ENCODE measurements around the gene ENC1. TPM values are rescaled to one million over a fixed set of nuclear protein-coding genes. Genes with fewer than 3 reads are reported as not detected.

Gene ENC1
- polyA plus RNA-seq, 1 donor from 2014 or later: 2.7 TPM

DNA sequence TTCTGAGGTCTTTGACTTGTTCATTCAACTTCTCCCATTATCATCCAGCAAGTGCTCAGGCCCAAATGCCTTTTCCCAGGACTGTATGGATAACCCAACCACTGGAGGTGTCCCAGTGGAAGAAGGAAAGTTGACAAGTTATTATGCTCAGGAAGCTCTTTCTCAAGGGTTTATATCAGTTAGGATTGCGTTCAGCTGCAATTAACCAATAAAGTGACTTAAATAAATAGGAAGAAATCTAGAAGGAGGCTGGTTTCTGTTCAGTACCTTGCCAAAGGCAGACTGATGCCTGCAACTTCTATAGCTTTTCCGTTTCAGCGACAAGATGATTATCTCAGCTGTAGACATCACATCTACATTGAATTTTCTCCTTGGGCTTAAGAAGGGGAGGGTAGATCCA, 52.1 kb downstream of the ENC1 start:
- no peak overlapping the region for H3K4me3 Mint-ChIP-seq
- H3K9me3 Mint-ChIP-seq: no peaks in the 10 kb centered on the region
- H3K27ac Mint-ChIP-seq: no peak overlapping the region
- H3K4me1 Mint-ChIP-seq: peaks cover 0 to 7% (median 5%) of the 10 kb centered on the region in 3 donors
- H3K36me3 Mint-ChIP-seq: no peaks in the 10 kb centered on the region
- H3K27me3 Mint-ChIP-seq: peaks cover 5% of the 10 kb centered on the region

- H3K27ac Mint-ChIP-seq: no peak overlapping the region
- peaks cover 5% of the 10 kb centered on the region for H3K27me3 Mint-ChIP-seq
- H3K9me3 Mint-ChIP-seq: no peaks in the 10 kb centered on the region
- peaks cover 0 to 9% (median 5%) of the 10 kb centered on the region in 3 donors for H3K4me1 Mint-ChIP-seq
- H3K4me3 Mint-ChIP-seq: no peak overlapping the region
- no peaks in the 10 kb centered on the region for H3K36me3 Mint-ChIP-seq
Measured at GRCh38 chr5:74587890-74588289, 52.6 kb downstream of the ENC1 start.

- Mint-ChIP-seq H3K36me3 (no peaks in the 10 kb centered on the region), H3K27ac (no peak overlapping the region), H3K4me1 (peaks cover 0 to 10% (median 5%) of the 10 kb centered on the region in 3 donors), H3K9me3 (no peaks in the 10 kb centered on the region), H3K27me3 (peaks cover 8% of the 10 kb centered on the region), H3K4me3 (no peak overlapping the region)
Measured at GRCh38 chr5:74587300-74587699, 53.2 kb downstream of the ENC1 start.

GRCh38 chr5:74586856-74587255, 53.7 kb downstream of the ENC1 start:
- Mint-ChIP-seq H3K27ac (no peak overlapping the region), H3K36me3 (no peaks in the 10 kb centered on the region), H3K27me3 (peaks cover 8% of the 10 kb centered on the region), H3K9me3 (no peaks in the 10 kb centered on the region), H3K4me1 (peaks cover 0 to 10% (median 5%) of the 10 kb centered on the region in 3 donors), H3K4me3 (no peak overlapping the region)

DNA sequence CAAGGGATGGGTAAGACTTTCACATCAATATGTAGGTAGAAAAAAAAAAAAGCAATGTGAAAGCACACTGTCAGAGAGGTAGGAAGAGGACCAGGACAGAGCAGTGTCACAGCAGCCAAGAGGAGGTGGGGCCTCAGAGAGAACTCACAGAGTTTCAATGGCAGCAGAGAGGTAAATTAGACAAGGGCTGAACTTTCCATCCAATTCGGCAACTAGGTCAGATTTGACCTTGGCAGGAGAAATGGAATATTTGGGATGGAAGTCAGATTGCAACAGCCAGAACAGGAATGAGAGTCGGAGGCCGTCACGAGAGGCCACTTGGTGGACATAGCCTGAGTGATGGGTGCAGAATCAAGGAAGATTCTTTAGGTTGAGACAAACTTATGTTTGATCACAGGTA, 57.7 kb downstream of the ENC1 start:
- Mint-ChIP-seq H3K4me1 (peaks cover 7 to 20% (median 13%) of the 10 kb centered on the region in 3 donors), H3K27me3 (peaks cover 6% of the 10 kb centered on the region), H3K36me3 (no peaks in the 10 kb centered on the region), H3K9me3 (no peaks in the 10 kb centered on the region), H3K4me3 (peak overlapping the region in 1 of 4 donors; percentile 62), H3K27ac (no peak overlapping the region)

GRCh38 chr5:74581988-74582365, 58.6 kb downstream of the ENC1 start:
- H3K36me3 Mint-ChIP-seq: no peaks in the 10 kb centered on the region
- H3K27ac Mint-ChIP-seq: no peak overlapping the region
- H3K4me1 Mint-ChIP-seq: peaks cover 11 to 26% (median 17%) of the 10 kb centered on the region in 3 donors
- peaks cover 6% of the 10 kb centered on the region for H3K27me3 Mint-ChIP-seq
- no peaks in the 10 kb centered on the region for H3K9me3 Mint-ChIP-seq
- no peak overlapping the region for H3K4me3 Mint-ChIP-seq

GRCh38 chr5:74580729-74581109, 59.8 kb downstream of the ENC1 start:
- Mint-ChIP-seq H3K27ac (no peak overlapping the region), H3K9me3 (no peaks in the 10 kb centered on the region), H3K27me3 (peaks cover 6% of the 10 kb centered on the region), H3K4me1 (peaks cover 13 to 31% (median 25%) of the 10 kb centered on the region in 3 donors), H3K4me3 (no peak overlapping the region), H3K36me3 (no peaks in the 10 kb centered on the region)

GRCh38 chr5:74579215-74579614, 61.3 kb downstream of the ENC1 start:
- H3K9me3 Mint-ChIP-seq: no peaks in the 10 kb centered on the region
- peak overlapping the region in 1 of 3 donors; percentile 83 for H3K27ac Mint-ChIP-seq
- H3K36me3 Mint-ChIP-seq: no peaks in the 10 kb centered on the region
- H3K27me3 Mint-ChIP-seq: peaks cover 4% of the 10 kb centered on the region
- H3K4me3 Mint-ChIP-seq: peak overlapping the region in 2 of 4 donors; percentile 67 to 77
- H3K4me1 Mint-ChIP-seq: peaks cover 13 to 27% (median 20%) of the 10 kb centered on the region in 3 donors

GRCh38 chr5:74578356-74579044, 62.0 kb downstream of the ENC1 start:
- no peaks in the 10 kb centered on the region for H3K36me3 Mint-ChIP-seq
- H3K9me3 Mint-ChIP-seq: no peaks in the 10 kb centered on the region
- H3K27me3 Mint-ChIP-seq: peaks cover 4% of the 10 kb centered on the region
- peaks cover 13 to 27% (median 20%) of the 10 kb centered on the region in 3 donors for H3K4me1 Mint-ChIP-seq
- H3K4me3 Mint-ChIP-seq: peak overlapping the region in 2 of 4 donors; percentile 26 to 77
- peak overlapping the region in 1 of 3 donors; percentile 83 for H3K27ac Mint-ChIP-seq

Other genes starting within 250 kb of the ENC1 start
- 62.1 TPM for gene HEXB, start 44.5 kb upstream of the ENC1 start, polyA plus RNA-seq
- 8.5 TPM for gene GFM2, start 126.4 kb upstream of the ENC1 start, polyA plus RNA-seq
- gene NSA2, start 126.5 kb upstream of the ENC1 start, polyA plus RNA-seq: 56.6 TPM
- gene FAM169A, start 225.7 kb upstream of the ENC1 start, polyA plus RNA-seq: 1.6 TPM